Measurements from ENCODE around the gene AKT1S1.
"Not testable (repeated sequence)": the region's sequence is repeated elsewhere in the genome, so short reads cannot be mapped to it uniquely, and the experiment has no call there.

AKT1S1 gene

DNA sequence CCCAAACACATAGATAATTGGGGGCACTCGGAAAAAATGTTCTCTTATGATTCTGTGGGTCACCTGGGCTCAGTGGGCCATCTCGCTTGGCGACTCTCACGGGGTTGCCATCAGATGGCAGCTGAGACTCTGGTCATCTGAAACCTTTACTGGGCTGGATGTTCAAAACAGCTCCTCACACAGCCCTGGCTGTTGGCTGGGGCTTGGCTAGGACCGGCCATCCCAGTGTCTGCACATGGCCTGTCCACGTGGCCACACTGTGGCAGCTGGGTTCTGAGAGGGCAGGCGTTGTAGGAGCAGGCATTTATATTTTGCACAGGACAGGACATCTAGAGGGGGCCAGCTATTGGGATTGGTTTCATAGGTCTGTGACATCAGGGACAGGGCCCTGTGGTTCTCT lies 43.6 kb downstream of the AKT1S1 start:
- DNase-seq = no peak

DNA sequence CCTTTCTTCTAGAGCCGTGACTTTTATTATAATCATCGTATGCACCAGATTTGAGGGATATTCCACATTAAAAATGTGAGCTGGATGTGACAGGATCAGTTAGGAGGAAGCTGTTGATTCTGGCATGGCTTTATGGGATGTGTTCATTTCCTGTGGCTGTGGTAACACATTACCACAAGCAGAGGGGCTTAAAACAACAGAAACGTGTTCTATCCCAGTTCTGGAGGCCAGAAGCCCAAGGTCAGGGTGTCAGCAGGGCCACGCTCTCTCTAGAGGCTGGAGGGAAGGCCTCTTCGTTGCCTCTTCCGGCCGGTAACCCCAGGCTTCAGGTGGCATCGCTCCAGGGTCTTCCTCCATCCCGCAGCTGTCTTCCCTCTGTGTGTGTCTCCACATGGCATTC lies 44.6 kb downstream of the AKT1S1 start:
- no peak for DNase-seq

DNA sequence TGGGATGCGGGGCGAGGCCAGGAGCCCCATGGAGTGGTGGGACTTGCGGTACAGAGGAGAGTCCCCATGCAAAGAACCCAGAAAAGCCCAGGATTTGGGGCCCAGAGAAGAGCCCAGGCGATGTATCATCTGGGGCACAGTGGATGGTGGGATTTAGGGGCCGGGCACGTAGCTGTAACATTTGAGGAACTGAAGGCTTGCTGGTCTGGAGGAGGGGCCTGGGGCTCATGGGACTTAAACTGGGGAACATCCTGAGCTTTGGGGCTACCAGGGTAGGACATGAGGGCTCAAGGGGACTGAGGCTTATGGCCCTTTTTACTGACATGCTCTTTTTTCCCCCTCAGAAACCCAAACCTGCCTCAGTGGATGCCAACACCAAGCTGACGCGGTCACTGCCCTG lies 45.6 kb downstream of the AKT1S1 start:
- DNase-seq = no peak

DNA sequence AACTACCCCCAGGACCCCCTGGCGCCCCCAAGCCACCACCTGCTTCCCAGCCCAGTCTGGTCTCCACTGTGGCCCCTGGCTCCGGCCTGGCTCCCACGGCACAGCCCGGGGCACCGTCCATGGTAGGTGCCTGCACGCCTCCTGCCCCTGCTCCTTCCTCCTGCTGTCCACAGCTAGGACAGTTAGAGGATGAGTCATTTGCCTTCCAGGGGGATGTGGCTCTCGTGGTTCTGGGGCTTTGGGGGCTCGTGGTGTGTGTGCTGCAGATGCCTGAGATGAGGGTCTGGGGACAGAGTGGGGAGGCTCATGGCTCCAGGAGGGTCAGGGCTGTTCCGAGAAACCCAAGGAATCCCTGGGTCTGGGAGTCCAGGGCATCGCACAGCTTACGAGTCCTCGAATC lies 46.4 kb downstream of the AKT1S1 start:
- no peak for DNase-seq

DNA sequence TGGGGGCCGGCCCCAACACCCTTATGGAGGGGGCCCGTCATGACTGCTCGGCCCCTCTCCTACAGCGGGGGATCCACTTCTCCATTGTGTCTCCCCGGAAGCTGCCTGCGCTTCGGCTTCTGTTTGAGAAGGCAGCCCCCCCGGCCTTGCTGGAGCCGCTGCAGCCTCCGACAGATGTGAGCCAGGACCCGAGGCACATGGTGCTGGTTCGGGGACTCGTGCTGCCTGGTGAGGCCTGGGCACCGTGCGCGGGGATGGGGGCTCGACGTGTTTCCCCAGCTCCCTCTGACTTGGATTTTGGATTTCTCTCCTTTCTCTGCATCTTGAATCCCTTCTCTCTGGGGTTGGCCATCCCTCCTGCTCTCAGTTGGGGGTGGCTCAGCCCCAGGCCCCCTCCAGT lies 47.4 kb downstream of the AKT1S1 start:
- no peak for DNase-seq

DNA sequence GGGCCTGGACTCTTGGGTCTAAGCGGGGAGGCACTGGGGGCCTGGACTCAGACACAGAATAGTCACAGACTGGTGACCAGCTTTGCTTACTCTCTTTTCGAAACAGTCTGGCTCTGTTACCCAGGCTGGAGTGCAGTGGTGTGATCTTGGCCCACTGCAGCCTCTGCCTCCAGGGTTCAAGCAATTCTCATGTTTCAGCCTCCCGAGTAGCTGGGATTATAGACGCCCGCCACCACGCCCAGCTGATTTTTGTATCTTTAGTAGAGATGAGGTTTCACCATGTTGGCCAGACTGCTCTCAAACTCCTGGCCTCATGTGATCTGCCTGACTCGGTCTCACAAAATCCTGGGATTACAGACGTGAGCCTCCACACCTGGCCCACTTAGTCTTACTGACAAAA lies 48.0 kb downstream of the AKT1S1 start:
- no peak for DNase-seq

DNA sequence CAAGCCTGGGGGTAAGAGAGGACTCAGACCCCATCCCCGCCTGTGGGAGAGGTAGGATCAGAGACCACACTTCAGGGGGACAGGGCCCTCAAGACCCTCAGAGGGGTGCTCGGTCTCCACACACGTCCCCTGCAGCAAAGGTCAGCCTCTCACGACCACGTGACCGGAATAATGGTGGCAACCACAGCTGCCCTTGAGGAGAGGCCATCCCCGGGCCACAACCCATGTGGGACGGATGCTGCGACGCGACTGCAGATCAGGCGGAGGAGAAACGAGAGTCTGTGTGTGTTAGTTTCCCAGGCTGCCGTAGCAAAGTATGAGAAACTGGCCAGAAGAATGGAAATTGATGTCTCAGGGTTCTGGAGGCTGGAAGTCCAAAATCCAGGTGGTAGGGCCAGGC lies 50.1 kb downstream of the AKT1S1 start:
- no peak for DNase-seq

DNA sequence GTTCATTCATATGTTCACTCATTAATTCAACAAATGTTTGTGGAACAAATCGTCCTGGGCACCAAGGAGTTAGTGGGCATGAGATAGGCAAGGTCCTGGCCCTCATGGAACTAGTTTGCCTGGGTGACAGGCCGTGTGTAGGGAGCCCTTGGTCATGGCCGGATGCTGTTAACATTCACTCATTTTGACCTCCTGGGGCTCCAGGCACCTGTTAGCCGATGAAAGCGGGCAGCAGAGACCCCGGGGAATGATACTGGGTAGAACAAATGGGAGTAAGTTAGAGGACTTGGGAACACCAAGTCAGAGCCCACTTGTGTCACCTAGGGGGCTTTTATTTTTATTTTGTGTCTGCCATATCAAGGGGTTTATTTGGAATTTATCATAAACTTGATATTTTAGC lies 52.5 kb downstream of the AKT1S1 start:
- no peak for DNase-seq

DNA sequence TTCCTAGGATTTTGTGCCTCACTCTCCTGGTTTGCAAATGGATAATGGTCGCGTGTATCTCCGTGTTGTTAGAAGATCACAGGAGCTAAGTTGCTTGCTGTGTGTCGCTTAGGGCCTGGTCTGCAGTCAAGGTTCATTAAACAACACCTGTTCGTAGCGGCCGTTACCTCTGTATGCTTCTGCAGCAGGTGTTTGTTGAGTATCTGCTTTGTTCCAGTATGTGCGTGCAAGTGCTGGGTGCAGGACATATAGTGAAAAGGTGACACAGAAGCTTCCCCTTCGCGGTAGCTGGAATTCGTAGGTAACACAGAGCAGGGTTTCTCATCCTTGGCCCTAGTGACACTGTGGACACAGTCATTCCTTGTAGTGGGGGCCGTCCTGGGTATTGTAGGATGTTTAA lies 53.7 kb downstream of the AKT1S1 start:
- no peak for DNase-seq

DNA sequence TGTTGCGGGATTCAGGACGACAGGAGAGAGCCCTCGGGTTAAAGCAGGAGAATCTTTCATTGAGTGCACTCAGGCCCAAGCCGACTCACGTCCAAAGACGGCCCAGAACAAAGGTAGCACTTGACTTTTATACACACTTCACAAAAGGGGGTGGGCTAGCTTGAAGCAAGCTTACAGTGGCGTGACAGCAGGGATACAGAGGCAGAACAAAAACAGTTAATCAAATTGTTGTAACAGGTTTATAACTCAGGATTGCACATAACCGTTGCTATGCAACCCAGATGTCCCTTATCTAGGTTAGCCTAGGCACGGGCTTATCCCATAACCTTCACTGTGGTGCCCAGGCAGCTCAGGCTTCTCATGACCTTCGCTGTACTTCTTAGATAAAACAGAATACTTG lies 57.0 kb downstream of the AKT1S1 start:
- DNase-seq = no peak

DNA sequence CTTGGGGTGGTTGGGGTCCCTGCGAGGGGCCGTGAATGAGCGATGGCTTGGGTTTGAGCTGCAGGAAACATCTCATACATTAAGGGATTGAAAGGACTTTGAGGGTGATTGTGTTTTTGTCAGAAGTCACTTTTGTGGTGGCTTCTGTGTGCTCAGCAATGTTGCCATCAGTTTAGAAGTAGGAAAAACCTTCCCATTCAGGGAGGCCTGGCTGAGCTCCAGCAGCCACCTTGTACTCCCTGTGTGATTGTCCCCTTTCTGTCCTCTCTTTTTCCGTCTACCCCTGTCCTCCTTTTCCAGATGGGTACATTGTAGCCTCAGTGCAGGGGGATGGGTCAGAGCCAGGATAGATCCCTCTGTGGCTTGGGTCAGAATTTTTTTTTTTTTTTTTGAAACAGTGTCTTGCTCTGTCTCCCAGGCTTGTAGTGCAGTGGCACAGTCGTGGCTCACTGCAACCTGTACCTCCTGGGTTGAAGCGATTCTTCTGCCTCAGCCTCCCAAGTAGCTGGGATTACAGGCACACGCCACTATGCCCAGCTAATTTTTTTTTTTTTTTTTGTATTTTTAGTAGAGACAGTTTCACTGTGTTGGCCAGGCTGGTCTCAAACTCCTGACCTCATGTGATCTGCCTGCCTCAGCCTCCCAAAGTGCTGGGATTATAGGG lies 57.6 kb downstream of the AKT1S1 start:
- DNase-seq = not testable (repeated sequence)

Data from T-helper 9 cell (primary cell).